ENCODE measurements around the gene HOXD13.

HOXD13 gene

GRCh38 chr2:176117823-176118371 is 25.4 kb downstream of the HOXD13 start:
- Mint-ChIP-seq H3K4me3 (no peak overlapping the region), H3K27me3 (peaks cover 66% of the 10 kb centered on the region)

GRCh38 chr2:176118601-176119339 is 26.2 kb downstream of the HOXD13 start:
- H3K4me3 Mint-ChIP-seq = no peak overlapping the region
- H3K36me3 Mint-ChIP-seq = peaks cover 2% of the 10 kb centered on the region
- H3K4me1 Mint-ChIP-seq = peaks cover under 1% of the 10 kb centered on the region
- peaks cover 11% of the 10 kb centered on the region for H3K9me3 Mint-ChIP-seq
- H3K27ac Mint-ChIP-seq = peak overlapping the region; percentile 63
- H3K27me3 Mint-ChIP-seq = peaks cover 63% of the 10 kb centered on the region

More at GRCh38 chr2:176117823-176118371, 25.4 kb downstream of the HOXD13 start:
- H3K9me3 Mint-ChIP-seq = peaks cover 11% of the 10 kb centered on the region
- H3K4me1 Mint-ChIP-seq = no peaks in the 10 kb centered on the region
- peak overlapping the region; percentile 66 for H3K27ac Mint-ChIP-seq
- peaks cover 2% of the 10 kb centered on the region for H3K36me3 Mint-ChIP-seq

- peak overlapping the region; percentile 8 for H3K27ac Mint-ChIP-seq
- H3K36me3 Mint-ChIP-seq = peaks cover 2% of the 10 kb centered on the region
- H3K4me1 Mint-ChIP-seq = peaks cover 4% of the 10 kb centered on the region
- peaks cover 11% of the 10 kb centered on the region for H3K9me3 Mint-ChIP-seq
- no peak overlapping the region for H3K4me3 Mint-ChIP-seq
- peaks cover 66% of the 10 kb centered on the region for H3K27me3 Mint-ChIP-seq
Measured at GRCh38 chr2:176120364-176121189, 28.1 kb downstream of the HOXD13 start.

GRCh38 chr2:176121190-176122051 is 28.9 kb downstream of the HOXD13 start:
- Mint-ChIP-seq H3K4me3 (no peak overlapping the region), H3K27ac (no peak overlapping the region), H3K36me3 (peaks cover 2% of the 10 kb centered on the region), H3K4me1 (peaks cover 4% of the 10 kb centered on the region), H3K9me3 (peaks cover 11% of the 10 kb centered on the region), H3K27me3 (peaks cover 68% of the 10 kb centered on the region)

GRCh38 chr2:176122052-176122682 is 29.6 kb downstream of the HOXD13 start:
- peaks cover 67% of the 10 kb centered on the region for H3K27me3 Mint-ChIP-seq
- H3K9me3 Mint-ChIP-seq = peaks cover 5% of the 10 kb centered on the region
- no peaks in the 10 kb centered on the region for H3K36me3 Mint-ChIP-seq
- peak overlapping the region; percentile 75 for H3K4me3 Mint-ChIP-seq
- H3K4me1 Mint-ChIP-seq = peaks cover 4% of the 10 kb centered on the region
- no peak overlapping the region for H3K27ac Mint-ChIP-seq

GRCh38 chr2:176122683-176123410 is 30.3 kb downstream of the HOXD13 start, which contains the start of gene HOXD9:
HOXD9 (plus strand) TSS chr2:176122719; CDS start chr2:176122769, 50 bp downstream.
- no peaks in the 10 kb centered on the region for H3K36me3 Mint-ChIP-seq
- peak within 1 kb of the TSS; percentile 75 for H3K4me3 Mint-ChIP-seq
- H3K4me1 Mint-ChIP-seq = peaks cover 7% of the 10 kb centered on the region
- no peak within 1 kb of the TSS for H3K27ac Mint-ChIP-seq
- peaks cover 5% of the 10 kb centered on the region for H3K9me3 Mint-ChIP-seq
- peaks cover 67% of the 10 kb centered on the region for H3K27me3 Mint-ChIP-seq

GRCh38 chr2:176123411-176124109 is 31.0 kb downstream of the HOXD13 start:
- no peak overlapping the region for H3K27ac Mint-ChIP-seq
- H3K36me3 Mint-ChIP-seq = no peaks in the 10 kb centered on the region
- H3K4me1 Mint-ChIP-seq = peaks cover 14% of the 10 kb centered on the region
- peaks cover 5% of the 10 kb centered on the region for H3K9me3 Mint-ChIP-seq
- H3K4me3 Mint-ChIP-seq = peak overlapping the region; percentile 39
- peaks cover 68% of the 10 kb centered on the region for H3K27me3 Mint-ChIP-seq

GRCh38 chr2:176124110-176124946 is 31.8 kb downstream of the HOXD13 start:
- peaks cover 20% of the 10 kb centered on the region for H3K4me1 Mint-ChIP-seq
- H3K4me3 Mint-ChIP-seq = peak overlapping the region; percentile 55
- H3K27me3 Mint-ChIP-seq = peaks cover 67% of the 10 kb centered on the region
- no peaks in the 10 kb centered on the region for H3K36me3 Mint-ChIP-seq
- no peak overlapping the region for H3K27ac Mint-ChIP-seq
- no peaks in the 10 kb centered on the region for H3K9me3 Mint-ChIP-seq

GRCh38 chr2:176124947-176125771 is 32.6 kb downstream of the HOXD13 start:
- H3K4me3 Mint-ChIP-seq = peak overlapping the region; percentile 55

GRCh38 chr2:176125772-176126054 is 33.2 kb downstream of the HOXD13 start:
- no peaks in the 10 kb centered on the region for H3K9me3 Mint-ChIP-seq
- H3K27ac Mint-ChIP-seq = no peak overlapping the region
- peaks cover 22% of the 10 kb centered on the region for H3K4me1 Mint-ChIP-seq
- H3K36me3 Mint-ChIP-seq = no peaks in the 10 kb centered on the region
- no peak overlapping the region for H3K4me3 Mint-ChIP-seq
- peaks cover 56% of the 10 kb centered on the region for H3K27me3 Mint-ChIP-seq

More at GRCh38 chr2:176124947-176125771, 32.6 kb downstream of the HOXD13 start:
- Mint-ChIP-seq H3K27ac (no peak overlapping the region), H3K4me1 (peaks cover 20% of the 10 kb centered on the region), H3K9me3 (no peaks in the 10 kb centered on the region), H3K36me3 (no peaks in the 10 kb centered on the region), H3K27me3 (peaks cover 60% of the 10 kb centered on the region)

- Mint-ChIP-seq H3K9me3 (no peaks in the 10 kb centered on the region), H3K27ac (no peak overlapping the region), H3K4me3 (no peak overlapping the region)
Measured at GRCh38 chr2:176126929-176127773, 34.6 kb downstream of the HOXD13 start.

GRCh38 chr2:176127774-176128072 is 35.2 kb downstream of the HOXD13 start:
- Mint-ChIP-seq H3K27ac (no peak overlapping the region), H3K9me3 (no peaks in the 10 kb centered on the region)

More at GRCh38 chr2:176126929-176127773, 34.6 kb downstream of the HOXD13 start:
- Mint-ChIP-seq H3K36me3 (no peaks in the 10 kb centered on the region), H3K27me3 (peaks cover 63% of the 10 kb centered on the region), H3K4me1 (peaks cover 32% of the 10 kb centered on the region)

More at GRCh38 chr2:176127774-176128072, 35.2 kb downstream of the HOXD13 start:
- peaks cover 36% of the 10 kb centered on the region for H3K4me1 Mint-ChIP-seq
- no peak overlapping the region for H3K4me3 Mint-ChIP-seq
- peaks cover 65% of the 10 kb centered on the region for H3K27me3 Mint-ChIP-seq
- no peaks in the 10 kb centered on the region for H3K36me3 Mint-ChIP-seq
